Measurements from ENCODE around the gene GCN1.
"Not testable (repeated sequence)": the region's sequence is repeated elsewhere in the genome, so short reads cannot be mapped to it uniquely, and the experiment has no call there.

GRCh38 chr12:120213182-120213581 is 18.7 kb upstream of the GCN1 start:
- not testable (repeated sequence) for TF ChIP-seq CTCF, POLR2A (IDR thresholded peaks at IDR 0.05)
